HCT116 (cell line): ENCODE results near the gene FUOM. TPM values are rescaled to one million over a fixed set of nuclear protein-coding genes. Genes with fewer than 3 reads are reported as not detected.

ENCODE experiments used
- ATAC-seq: fragments of 200-7000 bp; cut with Tn5 transposase; 2 replicates; pipeline ENCODE4 v1.9.1; 2020; ENCODE audit warnings: mild to moderate bottlenecking, moderate library complexity
- BruUV-seq: library from RNA; stranded (reverse); fragments of 400-500 nt; replicated peaks from 2 replicates; lab custom pipeline; 2021; lab: Mats Ljungman, UMichigan
- CTCF ChIA-PET: fragments of 300-600 bp; sonication (Branson Sonifier 250); formaldehyde crosslinking; loops from one replicate; lab custom pipeline; 2021; ENCODE audit warnings: antibody characterized with exemption; lab: Charles Lee
- POLR2A ChIA-PET: fragments of 300-600, 350-600 bp; sonication (Branson Sonifier 250); formaldehyde crosslinking; loops from one replicate; lab custom pipeline; 2021; ENCODE audit warnings: antibody characterized with exemption; lab: Charles Lee
- RAD21 ChIA-PET, 2 experiments: fragments of 300-600 bp; sonication (Branson Sonifier 250); formaldehyde crosslinking; loops; one replicate each; lab custom pipeline; 2023; ENCODE audit warnings: low total read pairs in 2 of 2; ENCODE audit not compliant: uncharacterized antibody in 2 of 2, unreplicated experiment in 2 of 2, low non-redundant PET in 1 of 2; lab: Charles Lee
- DNase-seq: peaks from one replicate; pipeline ENCODE4 v3.0.0-alpha.2; 2010; ENCODE audit warnings: low read depth, low spot score
- H2AFZ ChIP-seq: fragments of 200-600 bp; shearing (Covaris generic), sonication (generic); 2 replicates; pipeline ENCODE4 v1.6.1; 2017; ENCODE audit warnings: low read depth, mixed run types, mixed read lengths, antibody characterized with exemption, low read length; ENCODE audit not compliant: poor library complexity, severe bottlenecking
- H3K27ac ChIP-seq: 2 replicates; pipeline ENCODE4 v1.5.1; 2012; ENCODE audit warnings: low read depth, low read length
- H3K27me3 ChIP-seq: fragments of 200-600 bp; sonication (generic); 2 replicates; pipeline ENCODE4 v1.6.1; 2016; ENCODE audit warnings: mixed run types, low read length, mixed read lengths; ENCODE audit not compliant: insufficient read depth
- H3K36me3 ChIP-seq, 2 experiments: fragments of 200-500 bp in 1 of 2; fragments of 200-600 bp in 1 of 2; sonication (Bioruptor generic) in 1 of 2; sonication (generic) in 1 of 2; 2 replicates each; pipeline versions ENCODE4 v1.5.1 to v1.6.1; 2014 to 2016; ENCODE audit warnings: low read length in 2 of 2, inconsistent platforms in 1 of 2, mixed read lengths in 1 of 2, mixed run types in 1 of 2; ENCODE audit not compliant: insufficient read depth in 2 of 2, control insufficient read depth in 1 of 2
- H3K4me1 ChIP-seq, 2 experiments: fragments of 200-600 bp in 1 of 2; sonication (generic) in 1 of 2; 2 replicates each; pipeline versions ENCODE4 v1.5.1 to v1.6.1; 2012 to 2017; ENCODE audit warnings: low read length in 2 of 2, inconsistent platforms in 1 of 2, mild to moderate bottlenecking in 1 of 2, mixed read lengths in 1 of 2, mixed run types in 1 of 2, moderate library complexity in 1 of 2; ENCODE audit not compliant: insufficient read depth in 2 of 2, control insufficient read depth in 1 of 2
- H3K4me2 ChIP-seq: fragments of 200-600 bp; sonication (generic); 2 replicates; pipeline ENCODE4 v1.6.1; 2017; ENCODE audit warnings: mixed run types, low read length, mixed read lengths
- H3K4me3 ChIP-seq, 2 experiments: fragments of 200-600 bp in 1 of 2; sonication (generic) in 1 of 2; replicated peaks in 1 of 2; 2 replicates each; pipeline ENCODE4 v1.5.1; 2011 to 2016; ENCODE audit warnings: low read length in 2 of 2, control low read depth in 1 of 2, low read depth in 1 of 2, mild to moderate bottlenecking in 1 of 2, mixed read lengths in 1 of 2, mixed run types in 1 of 2
- H3K79me2 ChIP-seq: fragments of 200-600 bp; sonication (generic); 2 replicates; pipeline ENCODE4 v1.6.1; 2017; ENCODE audit warnings: mild to moderate bottlenecking, mixed run types, low read length, moderate library complexity, mixed read lengths; ENCODE audit not compliant: insufficient read depth
- H3K9ac ChIP-seq: fragments of 200-600 bp; sonication (generic); 2 replicates; pipeline ENCODE4 v1.6.1; 2016; ENCODE audit warnings: low read length, mixed read lengths
- H3K9me2 ChIP-seq: fragments of 200-600 bp; sonication (generic), shearing (Covaris generic); 2 replicates; pipeline ENCODE4 v1.6.1; 2017; ENCODE audit warnings: mixed run types, mild to moderate bottlenecking, moderate library complexity; ENCODE audit not compliant: insufficient read depth
- H3K9me3 ChIP-seq, 2 experiments: fragments of 200-500 bp in 1 of 2; fragments of 200-600 bp in 1 of 2; sonication (Bioruptor generic) in 1 of 2; sonication (generic) in 1 of 2; 2 replicates each; pipeline ENCODE4 v1.6.1; 2014 to 2017; ENCODE audit warnings: low read length in 2 of 2, mixed read lengths in 2 of 2, inconsistent platforms in 1 of 2, low read depth in 1 of 2, mild to moderate bottlenecking in 1 of 2, mixed run types in 1 of 2, moderate library complexity in 1 of 2; ENCODE audit not compliant: control insufficient read depth in 1 of 2, insufficient read depth in 1 of 2
- H4K20me1 ChIP-seq: fragments of 200-600 bp; sonication (generic), shearing (Covaris generic); 2 replicates; pipeline ENCODE4 v1.6.1; 2017; ENCODE audit warnings: mixed run types, mild to moderate bottlenecking, moderate library complexity; ENCODE audit not compliant: insufficient read depth
- ATF3 ChIP-seq: IDR thresholded peaks from 2 replicates; pipeline ENCODE4 v1.6.1; 2012
- CBX3 ChIP-seq: IDR thresholded peaks from 2 replicates; pipeline ENCODE4 v1.6.1; 2012; ENCODE audit warnings: low read depth
- CEBPB ChIP-seq: IDR thresholded peaks from 2 replicates; pipeline ENCODE4 v1.6.1; 2012; ENCODE audit warnings: low read depth
- CTCF ChIP-seq, 3 experiments: fragments of 200-600 bp in 1 of 3; sonication (generic) in 1 of 3; IDR thresholded peaks in 2 of 3; conservative IDR thresholded peaks in 1 of 3; 2 replicates each; pipeline ENCODE4 v1.5.1; 2012 to 2017; ENCODE audit warnings: low read depth in 2 of 3, low read length in 2 of 3, antibody characterized with exemption in 1 of 3, borderline replicate concordance in 1 of 3, control low read depth in 1 of 3, mild to moderate bottlenecking in 1 of 3, mixed read lengths in 1 of 3, mixed run types in 1 of 3, moderate library complexity in 1 of 3; ENCODE audit not compliant: insufficient read depth in 1 of 3
- EGR1 ChIP-seq: IDR thresholded peaks from 2 replicates; pipeline ENCODE4 v1.6.1; 2012; ENCODE audit warnings: low read depth
- ELF1 ChIP-seq: IDR thresholded peaks from 2 replicates; pipeline ENCODE4 v1.6.1; 2012; ENCODE audit warnings: low read depth, borderline replicate concordance
- EZH2 ChIP-seq: fragments of 200-600 bp; sonication (generic); IDR thresholded peaks from 2 replicates; pipeline ENCODE4 v1.6.1; 2017; ENCODE audit warnings: antibody characterized with exemption, mixed run types
- EZH2phosphoT487 ChIP-seq: fragments of 200-600 bp; IDR thresholded peaks from 2 replicates; pipeline ENCODE4 v1.6.1; 2018; ENCODE audit warnings: antibody characterized with exemption, borderline replicate concordance
- FOSL1 ChIP-seq: IDR thresholded peaks from 2 replicates; pipeline ENCODE4 v1.6.1; 2012; ENCODE audit warnings: low read depth
- JUND ChIP-seq: IDR thresholded peaks from 2 replicates; pipeline ENCODE4 v1.6.1; 2012
- MAX ChIP-seq: IDR thresholded peaks from 2 replicates; pipeline ENCODE4 v1.6.1; 2012
- POLR2A ChIP-seq: IDR thresholded peaks from 2 replicates; pipeline ENCODE4 v1.7.0; 2011; ENCODE audit warnings: borderline replicate concordance; ENCODE audit not compliant: insufficient read depth, insufficient read length; ENCODE audit errors: extremely low read depth
- POLR2AphosphoS5 ChIP-seq: IDR thresholded peaks from 2 replicates; pipeline ENCODE4 v1.6.1; 2011; ENCODE audit warnings: mild to moderate bottlenecking, low read depth, low read length, moderate library complexity
- RAD21 ChIP-seq: IDR thresholded peaks from 2 replicates; pipeline ENCODE4 v1.6.1; 2012; ENCODE audit warnings: low read depth, mild to moderate bottlenecking
- SRF ChIP-seq: IDR thresholded peaks from 2 replicates; pipeline ENCODE4 v1.6.1; 2012; ENCODE audit warnings: low read depth
- TCF7L2 ChIP-seq: IDR thresholded peaks from 2 replicates; pipeline ENCODE4 v1.7.0; 2011; ENCODE audit warnings: borderline replicate concordance, inconsistent platforms; ENCODE audit not compliant: insufficient read depth, insufficient read length; ENCODE audit errors: extremely low read depth
- YY1 ChIP-seq: IDR thresholded peaks from 2 replicates; pipeline ENCODE4 v1.6.1; 2011; ENCODE audit warnings: low read length, low read depth, moderate library complexity, mild to moderate bottlenecking; ENCODE audit not compliant: insufficient replicate concordance; ENCODE audit errors: extremely low read depth
- ZBTB33 ChIP-seq: IDR thresholded peaks from 2 replicates; pipeline ENCODE4 v1.6.1; 2011; ENCODE audit warnings: mild to moderate bottlenecking, low read length, moderate library complexity; ENCODE audit not compliant: insufficient replicate concordance; ENCODE audit errors: extremely low read depth
- ZFX ChIP-seq: fragments of 450-650 bp; IDR thresholded peaks from 2 replicates; pipeline ENCODE4 v1.6.1; 2017
- intact Hi-C: fragments of 100-400 bp; cut with micrococcal nuclease; formaldehyde crosslinking; loops from 2 replicates; pipeline ENCODE4 v1.10.0; 2022
- total RNA-seq: library from RNA; stranded (reverse); gene quantifications from one replicate; pipeline ENCODE4 v1.2.1, GENCODE V29; 2021; ENCODE audit not compliant: unreplicated experiment

The FUOM gene
- total RNA-seq, 1 experiment from 2014 or later = 21.5 TPM

- Histone ChIP-seq H3K27me3 (no peaks in the 10 kb centered on the region), H3K9ac (no peak overlapping the region), H3K4me3 (no peak overlapping the region), H2AFZ (no peak overlapping the region), H3K4me1 (no peaks in the 10 kb centered on the region), H3K9me3 (no peaks in the 10 kb centered on the region), H3K79me2 (no peaks in the 10 kb centered on the region), H3K36me3 (no peaks in the 10 kb centered on the region; a peak in 2 of 4 replicates), H3K27ac (no peak overlapping the region), H3K4me2 (no peak overlapping the region), H3K9me2 (no peaks in the 10 kb centered on the region), H4K20me1 (no peaks in the 10 kb centered on the region)
- ATAC-seq (no peak), DNase-seq (no peak)
- ChIA-PET RAD21 (no interaction called here), POLR2A (no interaction called here), CTCF (no interaction called here)
- no peak for TF ChIP-seq CEBPB
- TF ChIP-seq YY1 = no peak
- TF ChIP-seq TCF7L2 = no peak
- TF ChIP-seq SRF = no peak
- TF ChIP-seq ZBTB33 = no peak
- no peak for TF ChIP-seq MAX
- TF ChIP-seq JUND = no peak
- TF ChIP-seq CTCF (IDR thresholded peaks at IDR 0.05 in 2 of 3, conservative IDR thresholded peaks at IDR 0.05 in 1 of 3; ENCODE audit: borderline replicate concordance in 1 of 3, insufficient read depth in 1 of 3, low read depth in 2 of 3, low read length in 2 of 3) = no peak
- TF ChIP-seq ZFX = no peak
- no peak for TF ChIP-seq RAD21
- TF ChIP-seq POLR2AphosphoS5 = no peak
- no peak for TF ChIP-seq FOSL1
- TF ChIP-seq EZH2phosphoT487 = no peak
- TF ChIP-seq ELF1 = no peak
- TF ChIP-seq ATF3 = no peak
- no peak for TF ChIP-seq EGR1
- TF ChIP-seq EZH2 = no peak
- TF ChIP-seq CBX3 = no peak
- no peak for TF ChIP-seq POLR2A
- no TSS peak for BruUV-seq
- intact Hi-C loops = no loop called here
Measured at GRCh38 chr10:133365461-133366129, 7.8 kb upstream of the FUOM start.
